ENCODE results near the gene HYOU1.
"Not testable (repeated sequence)": the region's sequence is repeated elsewhere in the genome, so short reads cannot be mapped to it uniquely, and the experiment has no call there.

Gene HYOU1

GRCh38 chr11:119084663-119085436 is 27.8 kb upstream of the HYOU1 start, which contains the start of gene HMBS:
HMBS (plus strand) TSS chr11:119084881; CDS start chr11:119085034, 153 bp downstream.
- peak; percentile 93 to 98 (median 96) for DNase-seq

DNA sequence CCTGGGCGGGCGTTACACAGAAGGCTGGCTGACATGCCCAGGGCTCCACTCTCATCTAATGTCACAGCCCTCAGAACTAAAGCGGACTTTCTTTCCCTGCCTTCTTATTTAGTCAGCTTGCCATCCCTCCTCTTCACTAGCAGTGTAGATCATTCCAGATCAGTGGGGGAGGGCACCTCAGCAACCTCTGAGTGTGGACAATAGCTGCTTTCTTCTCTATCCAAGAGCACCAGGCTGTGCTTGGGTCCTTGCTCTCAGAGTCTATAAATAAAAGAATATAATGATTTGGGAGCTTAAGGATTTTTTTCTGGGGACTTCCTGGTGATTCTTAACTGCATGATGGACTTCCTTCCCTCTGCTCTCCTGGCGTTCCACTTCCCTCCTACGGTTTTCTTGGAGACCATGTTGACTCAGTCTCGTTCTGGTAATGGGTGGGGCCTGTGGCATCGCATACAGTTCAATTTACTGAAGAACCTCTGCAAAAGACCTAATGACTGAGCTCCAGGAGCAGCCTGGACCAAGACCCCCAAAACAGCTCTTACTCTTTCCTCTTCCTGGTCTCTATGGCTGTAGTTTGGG is 24.8 kb upstream of the HYOU1 start:
- DNase-seq = peak in 3 of 4 experiments; percentile 50 to 55 (median 50)

DNA sequence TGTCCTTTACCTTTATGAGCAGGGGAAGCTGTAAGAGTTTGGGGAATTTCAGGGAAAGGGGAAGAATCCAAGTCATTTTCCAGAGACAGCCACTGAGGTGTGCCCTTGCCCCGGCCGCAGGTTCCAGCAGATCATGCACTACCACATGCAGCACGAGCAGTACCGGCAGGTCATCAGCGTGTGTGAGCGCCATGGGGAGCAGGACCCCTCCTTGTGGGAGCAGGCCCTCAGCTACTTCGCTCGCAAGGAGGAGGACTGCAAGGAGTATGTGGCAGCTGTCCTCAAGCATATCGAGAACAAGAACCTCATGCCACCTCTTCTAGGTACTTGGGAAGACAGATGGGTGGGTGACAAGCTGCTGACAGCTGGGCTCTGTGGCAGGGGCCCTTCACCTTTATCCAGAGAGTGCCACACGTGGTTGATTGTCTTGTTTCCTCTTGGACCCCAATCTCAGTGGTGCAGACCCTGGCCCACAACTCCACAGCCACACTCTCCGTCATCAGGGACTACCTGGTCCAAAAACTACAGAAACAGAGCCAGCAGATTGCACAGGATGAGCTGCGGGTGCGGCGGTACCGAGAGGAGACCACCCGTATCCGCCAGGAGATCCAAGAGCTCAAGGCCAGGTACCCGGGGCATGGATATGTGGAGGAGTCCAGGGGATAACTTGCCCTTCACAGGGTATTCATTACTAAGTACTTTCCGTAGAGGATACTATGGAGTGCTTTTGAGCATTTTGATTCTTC is 21.8 kb upstream of the HYOU1 start:
- DNase-seq = no peak

- no peak for DNase-seq
Observed at GRCh38 chr11:119077839-119078238, 20.8 kb upstream of the HYOU1 start.

GRCh38 chr11:119067371-119068222 is 10.6 kb upstream of the HYOU1 start, which contains the start of gene VPS11:
VPS11 (plus strand) TSS chr11:119067818; CDS start chr11:119067824, 6 bp downstream.
- DNase-seq = peak; percentile 96 to 99 (median 98)

DNA sequence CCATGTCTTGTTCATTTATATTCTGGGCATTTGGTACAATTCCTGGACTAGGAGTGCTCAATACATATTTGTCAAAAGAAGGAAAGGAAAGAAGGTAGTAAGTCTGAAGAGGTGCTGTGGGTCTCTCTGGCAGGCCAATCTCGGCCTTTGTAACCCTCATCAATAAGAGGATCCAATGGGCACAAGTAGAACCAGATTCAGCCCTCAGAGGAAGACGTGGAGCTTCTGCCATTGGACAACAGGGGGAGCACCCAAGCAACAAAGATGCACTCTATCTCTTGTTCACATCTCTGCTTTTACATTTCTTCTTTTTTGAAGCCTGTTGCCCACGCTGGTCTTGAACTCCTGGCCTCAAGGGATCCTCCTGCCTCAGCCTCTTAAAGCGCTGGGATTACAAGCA is 8.4 kb upstream of the HYOU1 start:
- peak; percentile 45 to 60 (median 58) for DNase-seq

GRCh38 chr11:119062779-119063178 is 5.8 kb upstream of the HYOU1 start:
- no peak for DNase-seq

DNA sequence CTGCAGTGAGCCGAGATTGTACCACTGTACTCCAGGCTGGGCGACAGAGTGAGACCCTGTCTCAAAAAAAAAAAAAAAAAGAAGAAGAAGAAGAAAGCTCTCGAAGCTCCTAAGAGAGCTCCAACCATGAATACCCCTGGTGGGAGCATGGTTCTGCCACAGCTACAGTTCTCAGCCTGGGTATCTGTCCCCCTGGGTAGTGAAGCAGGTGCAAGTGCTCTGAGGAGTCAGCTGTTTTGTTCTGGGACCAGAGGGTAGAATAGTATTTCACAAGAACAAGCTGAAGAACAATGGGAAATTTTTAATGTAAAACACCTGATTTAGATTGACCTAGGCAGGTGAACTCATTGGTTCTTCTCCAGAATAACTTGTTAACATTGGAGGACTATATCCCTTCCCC is 4.3 kb upstream of the HYOU1 start:
- DNase-seq = no peak

GRCh38 chr11:119059128-119059527 is 2.1 kb upstream of the HYOU1 start:
- not testable (repeated sequence) for DNase-seq

GRCh38 chr11:119056421-119056999 is 495 bp downstream of the HYOU1 start:
- DNase-seq = peak in 1 of 4 experiments; percentile 44

- peak; percentile 9 to 51 (median 44) for DNase-seq
Observed at GRCh38 chr11:119055901-119056300, 1.1 kb downstream of the HYOU1 start.

- no peak for DNase-seq
Observed at GRCh38 chr11:119054418-119054817, 2.6 kb downstream of the HYOU1 start.

GRCh38 chr11:119052163-119052814 is 4.7 kb downstream of the HYOU1 start:
- DNase-seq = no peak

DNA sequence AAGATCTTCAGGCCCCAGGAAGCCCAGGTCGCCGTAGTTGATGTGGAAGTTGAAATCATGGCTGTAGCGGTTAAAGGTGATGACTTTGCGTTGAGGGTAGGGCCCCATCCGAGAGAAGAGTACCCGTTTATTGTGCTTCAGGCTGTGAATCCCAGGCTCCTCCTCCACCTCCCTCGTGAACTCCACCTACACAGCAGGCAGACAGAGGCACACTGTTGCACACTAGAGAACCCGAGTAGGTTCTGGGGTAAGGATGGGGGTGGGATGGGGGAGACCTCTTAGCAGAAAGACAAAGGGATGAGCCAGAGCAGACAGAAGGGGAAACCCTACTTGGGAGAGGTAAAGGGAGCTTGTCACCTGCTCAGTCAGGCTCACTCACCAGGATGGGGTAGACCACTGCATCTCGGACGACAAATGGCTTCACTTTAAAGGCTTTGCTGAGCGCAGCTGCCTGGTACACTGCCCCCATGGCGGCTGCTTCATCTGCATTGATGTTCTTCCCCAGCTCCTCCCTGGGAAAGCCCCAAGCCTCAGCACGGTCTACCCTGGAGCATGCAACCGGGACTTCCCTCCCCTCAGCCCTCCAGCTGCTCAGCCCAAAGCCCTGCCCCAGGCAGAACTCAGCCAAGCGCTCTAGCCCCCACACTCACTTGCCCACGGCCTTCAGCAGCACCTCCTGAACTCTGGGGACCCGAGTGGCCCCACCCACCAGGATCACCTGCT is 5.4 kb downstream of the HYOU1 start:
- no peak for DNase-seq

DNA sequence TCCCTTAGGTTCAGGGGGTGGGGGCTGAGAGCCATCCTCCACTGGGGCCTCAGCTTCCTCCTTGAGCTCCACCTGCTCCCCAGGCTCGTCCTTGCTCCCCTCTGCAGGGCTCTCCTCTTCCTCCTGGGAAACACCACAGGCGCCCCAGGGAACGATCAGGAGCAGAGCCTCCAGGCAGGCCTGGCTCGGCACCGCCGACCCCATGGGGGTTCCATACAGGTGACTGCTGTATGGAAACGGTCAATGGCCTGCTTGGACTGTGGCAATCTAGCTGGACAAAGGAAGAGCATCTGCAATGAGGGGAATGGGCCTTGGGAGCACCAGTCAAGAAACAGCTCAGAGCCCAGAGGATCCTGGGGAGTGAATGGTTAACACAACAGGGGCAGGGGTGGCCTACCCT is 7.9 kb downstream of the HYOU1 start:
- no peak for DNase-seq

DNA sequence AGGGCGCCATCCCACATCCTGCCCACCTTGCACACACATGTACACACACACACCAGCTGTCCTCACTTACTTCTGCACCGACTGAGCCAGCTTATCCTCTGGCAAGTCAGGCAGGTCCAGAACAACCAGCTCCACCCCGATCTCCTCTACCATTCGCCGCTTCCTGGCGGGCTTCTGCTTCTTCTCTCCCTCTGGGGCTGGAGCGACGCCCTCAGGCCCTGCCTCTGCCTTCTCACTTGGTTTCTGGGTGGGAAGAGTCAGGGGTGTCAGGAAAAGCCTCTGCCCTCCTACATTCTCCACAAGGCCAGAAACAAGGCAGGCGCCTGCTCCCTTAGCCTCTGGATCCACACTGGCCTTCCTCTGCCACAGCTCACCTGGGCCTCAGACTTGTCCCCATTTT is 8.4 kb downstream of the HYOU1 start:
- no peak for DNase-seq

- no peak for DNase-seq
Observed at GRCh38 chr11:119047205-119047604, 9.8 kb downstream of the HYOU1 start.

GRCh38 chr11:119046489-119046888 is 10.5 kb downstream of the HYOU1 start:
- DNase-seq = no peak

DNA sequence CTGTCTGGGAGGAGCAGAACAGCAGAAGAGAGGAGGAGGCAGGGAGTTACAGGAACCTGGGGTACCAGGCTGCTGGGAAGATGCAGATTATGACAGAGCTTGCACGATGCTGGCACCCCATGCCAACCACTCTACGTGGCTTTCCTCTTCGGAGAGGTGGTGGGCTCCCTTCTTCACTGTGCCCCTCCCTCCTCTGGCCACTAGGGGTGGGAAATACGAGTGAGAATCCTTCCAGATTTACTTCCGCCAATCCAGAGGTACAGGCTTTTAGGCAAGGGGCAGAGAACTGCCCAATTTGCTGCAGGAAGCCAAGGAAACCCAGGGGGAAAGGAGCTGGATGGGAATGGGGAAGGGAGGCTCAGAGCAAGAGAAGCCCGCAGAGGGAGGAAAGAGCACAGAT is 12.3 kb downstream of the HYOU1 start:
- no peak for DNase-seq

GRCh38 chr11:119042927-119043326 is 14.1 kb downstream of the HYOU1 start:
- DNase-seq = no peak

Data from suppressor macrophage (primary cell).